Esophagus muscularis mucosa (tissue), 4 donors: ENCODE data around the gene NAALADL1. TPM values are rescaled to one million over a fixed set of nuclear protein-coding genes. Genes with fewer than 3 reads are reported as not detected.

Experiments
- DNase-seq: peaks from one replicate; pipeline ENCODE4 v3.0.0-alpha.2; 2017; ENCODE audit errors: extremely low spot score
- H3K27ac ChIP-seq, 4 donors: fragments of 200-600 bp; sonication (generic); replicated peaks in 1 of 4; 1 replicate in 3 of 4; 2 replicates in 1 of 4; pipeline ENCODE4 v1.5.1; 2016 to 2019; ENCODE audit warnings: mild to moderate bottlenecking in 1 of 4
- H3K27me3 ChIP-seq, 4 donors: fragments of 200-600 bp; sonication (generic); one replicate each; pipeline versions ENCODE4 v1.5.1 to v1.6.0; 2016 to 2019
- H3K36me3 ChIP-seq, 4 donors: fragments of 200-600 bp; sonication (generic); one replicate each; pipeline ENCODE4 v1.5.1; 2016 to 2019
- H3K4me1 ChIP-seq, 4 donors: fragments of 200-600 bp; sonication (generic); one replicate each; pipeline ENCODE4 v1.5.1; 2016 to 2019
- H3K4me3 ChIP-seq, 4 donors: fragments of 200-600 bp; sonication (generic); 1 replicate in 2 of 4; 2 replicates in 2 of 4; pipeline ENCODE4 v1.5.1; 2016 to 2019; ENCODE audit warnings: mild to moderate bottlenecking in 4 of 4, moderate library complexity in 1 of 4
- H3K9me3 ChIP-seq, 4 donors: fragments of 200-600 bp; sonication (generic); 1 replicate in 3 of 4; 2 replicates in 1 of 4; pipeline ENCODE4 v1.5.1; 2016 to 2019
- CTCF ChIP-seq, 3 experiments: fragments of 200-600 bp in 2 of 3; fragments of 450-650 bp in 1 of 3; sonication (generic) in 2 of 3; IDR thresholded peaks; one replicate each; pipeline ENCODE4 v1.5.1; 2017 to 2019; ENCODE audit warnings: antibody characterized with exemption in 3 of 3, mild to moderate bottlenecking in 2 of 3, moderate library complexity in 1 of 3
- EP300 ChIP-seq: sonication (generic); formaldehyde crosslinking; IDR thresholded peaks from one replicate; pipeline ENCODE4 v1.6.1; 2017; ENCODE audit warnings: antibody characterized with exemption
- POLR2A ChIP-seq: fragments of 450-650 bp; IDR thresholded peaks from one replicate; pipeline ENCODE4 v1.6.1; 2017; ENCODE audit warnings: antibody characterized with exemption, moderate library complexity, mild to moderate bottlenecking, low read depth
- POLR2AphosphoS5 ChIP-seq, 2 donors: sonication (generic); formaldehyde crosslinking; IDR thresholded peaks; one replicate each; pipeline ENCODE4 v1.6.1; 2017; ENCODE audit warnings: antibody characterized with exemption in 2 of 2
- WGBS: methylation state at CpG from one replicate; pipeline ENCODE4 v1.1.5; 2018; 5-methylcytosine and 5-hydroxymethylcytosine counted together
- intact Hi-C: fragments of 100-400 bp; cut with DNase I; formaldehyde crosslinking; loops from one replicate; pipeline ENCODE4 v1.15.1; 2023
- total RNA-seq, 4 donors: library from RNA; depleted of rRNA; stranded (reverse); fragments of >200 nt; gene quantifications; one replicate each; pipeline versions ENCODE4 v1.1.0 to v1.2.1, GENCODE V29; 2016

Gene NAALADL1
- total RNA-seq, 4 donors from 2014 or later, result 22.8 to 43.7 (median 31.0) TPM

GRCh38 chr11:65066315-65066714 is 8.0 kb upstream of the NAALADL1 start:
- WGBS, result 71% methylated on average over 4 of the region's 11 CpGs
- no peaks in the 10 kb centered on the region for H3K27me3 ChIP-seq
- intact Hi-C loops, result loop anchor here (10.0 kb wide), 1 partner anchor 688 kb away; no protein-coding TSS in a partner anchor
- no peak overlapping the region for H3K27ac ChIP-seq
- no peak for DNase-seq
- no peak overlapping the region for H3K4me3 ChIP-seq
- H3K4me1 ChIP-seq, result no peaks in the 10 kb centered on the region
- no peak for TF ChIP-seq POLR2AphosphoS5 (IDR thresholded peaks at IDR 0.05)
- no peak for TF ChIP-seq EP300
- TF ChIP-seq CTCF (IDR thresholded peaks at IDR 0.05), result no peak
- TF ChIP-seq POLR2A, result no peak
- no peaks in the 10 kb centered on the region for H3K9me3 ChIP-seq
- no peaks in the 10 kb centered on the region for H3K36me3 ChIP-seq

GRCh38 chr11:65065851-65066250 is 7.5 kb upstream of the NAALADL1 start:
- no peak for TF ChIP-seq EP300
- no peak for TF ChIP-seq POLR2AphosphoS5 (IDR thresholded peaks at IDR 0.05)
- no peak for TF ChIP-seq CTCF (IDR thresholded peaks at IDR 0.05)
- no peak for TF ChIP-seq POLR2A
- intact Hi-C loops, result loop anchor here (10.0 kb wide), 1 partner anchor 689 kb away; no protein-coding TSS in a partner anchor
- Histone ChIP-seq H3K4me1 (no peaks in the 10 kb centered on the region), H3K4me3 (no peak overlapping the region), H3K27me3 (no peaks in the 10 kb centered on the region), H3K9me3 (no peaks in the 10 kb centered on the region), H3K36me3 (no peaks in the 10 kb centered on the region), H3K27ac (no peak overlapping the region)
- WGBS, result 93% methylated on average over 7 of the region's 7 CpGs
- no peak for DNase-seq

- no peak for DNase-seq
- no peaks in the 10 kb centered on the region for H3K27me3 ChIP-seq
- intact Hi-C loops, result loop anchor here (10.0 kb wide), 1 partner anchor 690 kb away; no protein-coding TSS in a partner anchor
- H3K27ac ChIP-seq, result no peak overlapping the region
- no peaks in the 10 kb centered on the region for H3K4me1 ChIP-seq
- no peak overlapping the region for H3K4me3 ChIP-seq
- H3K36me3 ChIP-seq, result no peaks in the 10 kb centered on the region
- TF ChIP-seq POLR2A (no peak), CTCF (IDR thresholded peaks at IDR 0.05) (no peak), POLR2AphosphoS5 (IDR thresholded peaks at IDR 0.05) (no peak), EP300 (no peak)
- WGBS, result 75% methylated on average over 4 of the region's 4 CpGs
- H3K9me3 ChIP-seq, result no peaks in the 10 kb centered on the region
Observed at GRCh38 chr11:65064847-65065240, 6.5 kb upstream of the NAALADL1 start.

GRCh38 chr11:65063532-65063931 is 5.2 kb upstream of the NAALADL1 start:
- H3K9me3 ChIP-seq, result no peaks in the 10 kb centered on the region
- no peak for DNase-seq
- no peak for TF ChIP-seq POLR2A
- no peak for TF ChIP-seq EP300
- no peak for TF ChIP-seq POLR2AphosphoS5 (IDR thresholded peaks at IDR 0.05)
- no peak for TF ChIP-seq CTCF (IDR thresholded peaks at IDR 0.05)
- no peak overlapping the region for H3K4me3 ChIP-seq
- no peaks in the 10 kb centered on the region for H3K4me1 ChIP-seq
- H3K27ac ChIP-seq, result no peak overlapping the region
- H3K27me3 ChIP-seq, result no peaks in the 10 kb centered on the region
- intact Hi-C loops, result loop anchor here (10.0 kb wide), 1 partner anchor 691 kb away; no protein-coding TSS in a partner anchor
- no CpG with 5 or more reads among the region's 3 CpGs for WGBS
- no peaks in the 10 kb centered on the region for H3K36me3 ChIP-seq

GRCh38 chr11:65060913-65061408 is 2.6 kb upstream of the NAALADL1 start:
- Histone ChIP-seq H3K4me1 (no peaks in the 10 kb centered on the region), H3K27me3 (no peaks in the 10 kb centered on the region), H3K36me3 (no peaks in the 10 kb centered on the region), H3K27ac (no peak overlapping the region), H3K4me3 (no peak overlapping the region), H3K9me3 (no peaks in the 10 kb centered on the region)
- TF ChIP-seq CTCF (IDR thresholded peaks at IDR 0.05) (peak in 2 of 3 experiments; percentile 16 to 25), EP300 (no peak)
- DNase-seq, result no peak
- intact Hi-C loops, result loop anchor here (10.0 kb wide), 1 partner anchor 694 kb away; no protein-coding TSS in a partner anchor
- 71% methylated on average over 9 of the region's 9 CpGs for WGBS
